ENCODE data around the gene CYBB. TPM values are rescaled to one million over a fixed set of nuclear protein-coding genes. Genes with fewer than 3 reads are reported as not detected.

CYBB gene
- total RNA-seq, 1 donor, result 1.4 TPM

GRCh38 chrX:37812110-37812509 is 32.3 kb downstream of the CYBB start:
- no peak for TF ChIP-seq CTCF (IDR thresholded peaks at IDR 0.05; ENCODE audit: extremely low read depth, low read depth, low read length)
- H2AFZ ChIP-seq (ENCODE audit: low read length), result no peak overlapping the region
- no peak overlapping the region for H3K27ac ChIP-seq (ENCODE audit: low read depth, low read length)
- no peaks in the 10 kb centered on the region for H3K79me2 ChIP-seq (ENCODE audit: insufficient read depth, low read length)
- H3K4me3 ChIP-seq (ENCODE audit: insufficient read depth, low read length), result no peak overlapping the region
- no peak for DNase-seq (ENCODE audit: insufficient read length, low spot score, missing footprints)
- no peak overlapping the region for H3K4me2 ChIP-seq (ENCODE audit: insufficient read depth, low read length)
- peaks cover 11% of the 10 kb centered on the region for H3K27me3 ChIP-seq (ENCODE audit: insufficient read depth, low read length)
- no peaks in the 10 kb centered on the region for H4K20me1 ChIP-seq (ENCODE audit: insufficient read depth, low read length)
- no peaks in the 10 kb centered on the region for H3K9me3 ChIP-seq (ENCODE audit: low read depth, low read length)
- H3K36me3 ChIP-seq (ENCODE audit: insufficient read depth, low read length), result no peaks in the 10 kb centered on the region
- H3K4me1 ChIP-seq (ENCODE audit: insufficient read depth, low read length), result no peaks in the 10 kb centered on the region

GRCh38 chrX:37813570-37813969 is 33.7 kb downstream of the CYBB start:
- no peak for DNase-seq (ENCODE audit: insufficient read length, low spot score, missing footprints)
- Histone ChIP-seq H4K20me1 (ENCODE audit: insufficient read depth, low read length) (no peaks in the 10 kb centered on the region), H3K79me2 (ENCODE audit: insufficient read depth, low read length) (no peaks in the 10 kb centered on the region), H3K4me3 (ENCODE audit: insufficient read depth, low read length) (no peak overlapping the region), H3K4me2 (ENCODE audit: insufficient read depth, low read length) (no peak overlapping the region), H3K27ac (ENCODE audit: low read depth, low read length) (no peak overlapping the region), H3K27me3 (ENCODE audit: insufficient read depth, low read length) (peaks cover 11% of the 10 kb centered on the region), H3K9me3 (ENCODE audit: low read depth, low read length) (no peaks in the 10 kb centered on the region), H3K36me3 (ENCODE audit: insufficient read depth, low read length) (no peaks in the 10 kb centered on the region), H3K4me1 (ENCODE audit: insufficient read depth, low read length) (no peaks in the 10 kb centered on the region), H2AFZ (ENCODE audit: low read length) (no peak overlapping the region)
- no peak for TF ChIP-seq CTCF (IDR thresholded peaks at IDR 0.05; ENCODE audit: extremely low read depth, low read depth, low read length)

- no peak overlapping the region for H3K4me2 ChIP-seq (ENCODE audit: insufficient read depth, low read length)
- no peak for DNase-seq (ENCODE audit: insufficient read length, low spot score, missing footprints)
- TF ChIP-seq CTCF (IDR thresholded peaks at IDR 0.05; ENCODE audit: extremely low read depth, low read depth, low read length), result no peak
- H3K27ac ChIP-seq (ENCODE audit: low read depth, low read length), result no peak overlapping the region
- H3K36me3 ChIP-seq (ENCODE audit: insufficient read depth, low read length), result no peaks in the 10 kb centered on the region
- H2AFZ ChIP-seq (ENCODE audit: low read length), result no peak overlapping the region
- H3K4me1 ChIP-seq (ENCODE audit: insufficient read depth, low read length), result no peaks in the 10 kb centered on the region
- H4K20me1 ChIP-seq (ENCODE audit: insufficient read depth, low read length), result no peaks in the 10 kb centered on the region
- H3K79me2 ChIP-seq (ENCODE audit: insufficient read depth, low read length), result no peaks in the 10 kb centered on the region
- H3K9me3 ChIP-seq (ENCODE audit: low read depth, low read length), result no peaks in the 10 kb centered on the region
- peaks cover 8% of the 10 kb centered on the region for H3K27me3 ChIP-seq (ENCODE audit: insufficient read depth, low read length)
- no peak overlapping the region for H3K4me3 ChIP-seq (ENCODE audit: insufficient read depth, low read length)
Measured at GRCh38 chrX:37815366-37815765, 35.5 kb downstream of the CYBB start.

- H3K79me2 ChIP-seq (ENCODE audit: insufficient read depth, low read length), result no peaks in the 10 kb centered on the region
- H3K9me3 ChIP-seq (ENCODE audit: low read depth, low read length), result no peaks in the 10 kb centered on the region
- no peak overlapping the region for H3K4me3 ChIP-seq (ENCODE audit: insufficient read depth, low read length)
- no peak overlapping the region for H3K27ac ChIP-seq (ENCODE audit: low read depth, low read length)
- H2AFZ ChIP-seq (ENCODE audit: low read length), result no peak overlapping the region
- no peak for DNase-seq (ENCODE audit: insufficient read length, low spot score, missing footprints)
- H3K4me2 ChIP-seq (ENCODE audit: insufficient read depth, low read length), result no peak overlapping the region
- H4K20me1 ChIP-seq (ENCODE audit: insufficient read depth, low read length), result no peaks in the 10 kb centered on the region
- H3K36me3 ChIP-seq (ENCODE audit: insufficient read depth, low read length), result no peaks in the 10 kb centered on the region
- no peaks in the 10 kb centered on the region for H3K4me1 ChIP-seq (ENCODE audit: insufficient read depth, low read length)
- H3K27me3 ChIP-seq (ENCODE audit: insufficient read depth, low read length), result peaks cover 5% of the 10 kb centered on the region
- no peak for TF ChIP-seq CTCF (IDR thresholded peaks at IDR 0.05; ENCODE audit: extremely low read depth, low read depth, low read length)
Measured at GRCh38 chrX:37816766-37817165, 36.9 kb downstream of the CYBB start.

All from osteoblast (primary cell).